Measurements from ENCODE around the gene ATP13A4. TPM values are rescaled to one million over a fixed set of nuclear protein-coding genes. Genes with fewer than 3 reads are reported as not detected.
A peak's percentile ranks its signal among the peaks of the same experiment; 100 is the strongest.

Gene ATP13A4, protein sequence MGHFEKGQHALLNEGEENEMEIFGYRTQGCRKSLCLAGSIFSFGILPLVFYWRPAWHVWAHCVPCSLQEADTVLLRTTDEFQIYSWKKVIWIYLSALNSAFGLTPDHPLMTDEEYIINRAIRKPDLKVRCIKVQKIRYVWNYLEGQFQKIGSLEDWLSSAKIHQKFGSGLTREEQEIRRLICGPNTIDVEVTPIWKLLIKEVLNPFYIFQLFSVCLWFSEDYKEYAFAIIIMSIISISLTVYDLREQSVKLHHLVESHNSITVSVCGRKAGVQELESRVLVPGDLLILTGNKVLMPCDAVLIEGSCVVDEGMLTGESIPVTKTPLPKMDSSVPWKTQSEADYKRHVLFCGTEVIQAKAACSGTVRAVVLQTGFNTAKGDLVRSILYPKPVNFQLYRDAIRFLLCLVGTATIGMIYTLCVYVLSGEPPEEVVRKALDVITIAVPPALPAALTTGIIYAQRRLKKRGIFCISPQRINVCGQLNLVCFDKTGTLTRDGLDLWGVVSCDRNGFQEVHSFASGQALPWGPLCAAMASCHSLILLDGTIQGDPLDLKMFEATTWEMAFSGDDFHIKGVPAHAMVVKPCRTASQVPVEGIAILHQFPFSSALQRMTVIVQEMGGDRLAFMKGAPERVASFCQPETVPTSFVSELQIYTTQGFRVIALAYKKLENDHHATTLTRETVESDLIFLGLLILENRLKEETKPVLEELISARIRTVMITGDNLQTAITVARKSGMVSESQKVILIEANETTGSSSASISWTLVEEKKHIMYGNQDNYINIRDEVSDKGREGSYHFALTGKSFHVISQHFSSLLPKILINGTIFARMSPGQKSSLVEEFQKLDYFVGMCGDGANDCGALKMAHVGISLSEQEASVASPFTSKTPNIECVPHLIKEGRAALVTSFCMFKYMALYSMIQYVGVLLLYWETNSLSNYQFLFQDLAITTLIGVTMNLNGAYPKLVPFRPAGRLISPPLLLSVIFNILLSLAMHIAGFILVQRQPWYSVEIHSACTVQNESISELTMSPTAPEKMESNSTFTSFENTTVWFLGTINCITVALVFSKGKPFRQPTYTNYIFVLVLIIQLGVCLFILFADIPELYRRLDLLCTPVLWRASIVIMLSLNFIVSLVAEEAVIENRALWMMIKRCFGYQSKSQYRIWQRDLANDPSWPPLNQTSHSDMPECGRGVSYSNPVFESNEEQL
- 1 to 10 TPM in 4 of 5 experiments, under 1 TPM in 1; 0.78 to 3.3 (median 1.6) TPM for total RNA-seq
- polyA plus RNA-seq = under 1 TPM in 1 of 2 donors, not detected in 1; 0.12 TPM
- total RNA-seq = 10.9 reads per million, percentile 37 among the genes with 10 or more reads in this experiment

DNA sequence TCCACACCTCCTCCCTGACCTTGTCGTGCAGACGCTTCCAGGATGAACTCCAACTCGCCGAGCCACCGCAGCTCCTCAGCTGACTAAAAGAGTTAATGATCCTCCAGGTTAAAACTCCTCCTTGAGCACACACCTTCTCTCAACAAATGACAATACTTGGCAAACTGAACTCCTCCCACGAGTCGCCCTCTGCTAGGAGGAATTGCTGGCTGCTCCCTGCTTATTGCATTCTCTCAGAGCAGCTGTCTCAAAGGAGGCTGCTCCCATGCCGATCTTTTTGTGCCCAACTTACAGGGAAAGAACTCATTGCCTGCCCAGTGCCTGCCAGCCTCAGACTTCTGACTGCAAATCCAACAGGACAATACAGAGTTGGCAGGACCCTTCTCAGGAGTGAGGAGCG, at the start of gene ATP13A4:
Gene ATP13A4, minus strand, starts transcription at position 85 of the 400 bp plus-strand sequence. CDS start 96 bp downstream, outside the sequence.
- Mint-ChIP-seq H3K9me3 (no peaks in the 10 kb centered on the region), H3K27me3 (peaks cover 0 to 9% (median 0%) of the 10 kb centered on the region in 5 donors), H3K27ac (peak within 1 kb of the TSS in 1 of 9 donors; percentile 33), H3K4me3 (no peak within 1 kb of the TSS), H3K36me3 (peaks cover 0 to 19% (median 0%) of the 10 kb centered on the region in 5 donors), H3K4me1 (no peaks in the 10 kb centered on the region)
- Histone ChIP-seq H3K9me3 (ENCODE audit: control insufficient read depth in 2 of 3, low read length in 3 of 3) (no peaks in the 10 kb centered on the region), H3K4me1 (ENCODE audit: control insufficient read depth in 2 of 2, insufficient read depth in 2 of 2, low read length in 2 of 2) (no peaks in the 10 kb centered on the region), H3K36me3 (ENCODE audit: control insufficient read depth in 2 of 3, insufficient read depth in 3 of 3, low read length in 3 of 3) (no peaks in the 10 kb centered on the region), H3K4me3 (ENCODE audit: low read length) (no peak within 1 kb of the TSS), H3K27me3 (ENCODE audit: control insufficient read depth in 2 of 2, insufficient read depth in 2 of 2, low read length in 2 of 2) (no peaks in the 10 kb centered on the region), H3K27ac (ENCODE audit: low read depth, low read length) (no peak within 1 kb of the TSS)
- POLR2A ChIA-PET = no interaction called here
- no peak for DNase-seq
- ATAC-seq = no peak
- CTCF ChIA-PET = no interaction called here
- intact Hi-C loops (cut with micrococcal nuclease) = no loop called here

DNA sequence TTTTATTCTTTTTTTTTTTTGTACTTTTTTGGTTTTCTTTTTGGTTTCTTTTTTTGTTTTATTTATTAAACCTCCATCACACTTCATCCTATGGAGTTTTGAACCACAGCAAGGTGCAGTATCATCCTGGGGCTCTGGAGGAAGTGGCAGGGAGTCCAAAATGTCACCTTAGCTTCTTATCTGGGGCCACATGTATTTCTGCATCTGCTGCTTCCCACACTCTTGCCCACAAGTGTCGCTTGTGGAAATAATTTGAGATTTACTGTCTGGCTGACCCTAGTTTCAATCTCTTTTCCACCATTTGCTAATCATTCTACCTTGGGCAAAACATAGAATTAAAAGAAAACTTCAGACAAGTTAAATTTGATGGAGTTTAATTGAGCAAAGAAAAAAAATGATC, 44.7 kb upstream of the ATP13A4 start:
- ATAC-seq = no peak
- H3K27ac Mint-ChIP-seq = peak overlapping the region in 2 of 9 donors; percentile 64 to 68
- intact Hi-C loops (cut with micrococcal nuclease) = loop anchor here (10.0 kb wide), 1 partner anchor 685 kb away; the partner anchor contains the start of gene MB21D2 (in 2 of the 2)

DNA sequence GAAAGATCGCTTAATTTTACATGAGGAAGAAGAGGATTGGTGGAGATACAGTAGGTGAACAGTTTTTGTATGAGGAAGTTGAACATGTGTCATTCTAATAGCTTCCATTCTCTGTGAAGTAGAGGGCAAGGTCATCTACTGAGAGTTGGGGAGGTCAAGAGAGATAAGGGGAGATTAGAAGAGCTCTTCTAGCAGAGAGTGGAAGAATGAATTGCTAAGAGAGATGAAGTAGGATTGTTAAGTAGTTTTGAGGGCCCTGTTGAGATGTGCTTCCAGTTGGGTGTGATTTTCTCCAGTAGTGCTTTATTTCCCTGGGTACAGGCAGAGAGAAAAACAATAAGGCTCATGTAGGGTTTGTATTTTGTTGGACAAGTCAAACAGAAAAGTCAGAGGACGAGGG, 43.5 kb upstream of the ATP13A4 start:
- Mint-ChIP-seq H3K27ac (peak overlapping the region in 3 of 9 donors; percentile 16 to 35 (median 29)), H3K27me3 (no peaks in the 10 kb centered on the region), H3K4me3 (peak overlapping the region in 2 of 10 donors; percentile 4 to 6), H3K4me1 (peaks cover 44 to 87% (median 82%) of the 10 kb centered on the region in 7 donors), H3K36me3 (peaks cover 8 to 23% (median 13%) of the 10 kb centered on the region in 5 donors), H3K9me3 (no peaks in the 10 kb centered on the region)
- Histone ChIP-seq H3K36me3 (ENCODE audit: control insufficient read depth in 2 of 3, insufficient read depth in 3 of 3, low read length in 3 of 3) (peaks cover 0 to 2% (median 0%) of the 10 kb centered on the region in 3 experiments), H3K4me1 (ENCODE audit: control insufficient read depth in 2 of 2, insufficient read depth in 2 of 2, low read length in 2 of 2) (peaks cover 9 to 15% of the 10 kb centered on the region in 2 donors), H3K9me3 (ENCODE audit: control insufficient read depth in 2 of 3, low read length in 3 of 3) (no peaks in the 10 kb centered on the region), H3K27me3 (ENCODE audit: control insufficient read depth in 2 of 2, insufficient read depth in 2 of 2, low read length in 2 of 2) (no peaks in the 10 kb centered on the region), H3K4me3 (ENCODE audit: low read length) (no peak overlapping the region), H3K27ac (ENCODE audit: low read depth, low read length) (no peak overlapping the region)
- CTCF ChIA-PET = no interaction called here
- POLR2A ChIA-PET = no interaction called here
- DNase-seq (no peak), ATAC-seq (no peak)
- intact Hi-C loops (cut with micrococcal nuclease) = loop anchor here (10.0 kb wide), 1 partner anchor 683 kb away; the partner anchor contains the start of gene MB21D2 (in 2 of the 2)

More for the DNA sequence above, 44.7 kb upstream of the ATP13A4 start:
- DNase-seq = no peak
- no peak overlapping the region for H3K4me3 ChIP-seq (ENCODE audit: low read length)
- H3K27me3 Mint-ChIP-seq = no peaks in the 10 kb centered on the region
- ChIA-PET CTCF (interaction anchor here (0.7 kb wide), 1 partner anchor 823 kb away, joined by 3 read pairs; no protein-coding TSS in a partner anchor), POLR2A (no interaction called here)
- no peak overlapping the region for H3K27ac ChIP-seq (ENCODE audit: low read depth, low read length)
- H3K36me3 ChIP-seq (ENCODE audit: control insufficient read depth in 2 of 3, insufficient read depth in 3 of 3, low read length in 3 of 3) = no peaks in the 10 kb centered on the region
- peaks cover 8 to 23% (median 10%) of the 10 kb centered on the region in 5 donors for H3K36me3 Mint-ChIP-seq
- no peaks in the 10 kb centered on the region for H3K9me3 Mint-ChIP-seq
- H3K4me3 Mint-ChIP-seq = no peak overlapping the region
- peaks cover 4 to 9% of the 10 kb centered on the region in 2 donors for H3K4me1 ChIP-seq (ENCODE audit: control insufficient read depth in 2 of 2, insufficient read depth in 2 of 2, low read length in 2 of 2)
- H3K27me3 ChIP-seq (ENCODE audit: control insufficient read depth in 2 of 2, insufficient read depth in 2 of 2, low read length in 2 of 2) = no peaks in the 10 kb centered on the region
- H3K9me3 ChIP-seq (ENCODE audit: control insufficient read depth in 2 of 3, low read length in 3 of 3) = no peaks in the 10 kb centered on the region
- peaks cover 37 to 81% (median 78%) of the 10 kb centered on the region in 7 donors for H3K4me1 Mint-ChIP-seq

DNA sequence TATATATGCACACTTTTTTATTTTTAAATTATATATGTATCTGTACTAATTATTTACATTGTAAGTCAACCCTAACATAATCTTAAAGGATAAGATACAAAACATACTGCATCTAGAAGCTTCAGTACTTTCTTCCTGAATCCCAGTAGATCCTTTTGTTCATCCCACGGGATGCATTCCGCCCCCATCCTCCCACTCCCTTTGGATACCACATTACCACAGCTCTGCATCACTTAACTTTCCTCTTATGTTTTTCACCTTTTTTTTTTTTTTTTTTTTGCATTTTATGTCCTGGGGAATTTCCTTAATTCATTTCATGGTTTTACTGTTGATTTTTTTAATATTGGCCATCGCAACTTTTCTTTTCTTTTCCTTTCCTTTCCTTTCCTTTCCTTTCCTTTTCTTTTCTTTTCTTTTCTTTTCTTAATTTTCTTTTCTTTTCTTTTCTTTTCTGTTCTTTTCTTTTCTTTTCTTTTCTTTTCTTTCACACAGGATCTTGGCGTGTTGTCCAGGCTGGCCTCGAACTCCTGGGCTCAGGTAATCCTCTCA, 41.3 kb upstream of the ATP13A4 start:
- H3K27ac Mint-ChIP-seq = peak overlapping the region in 6 of 9 donors; percentile 17 to 84 (median 56)
- CTCF ChIA-PET = no interaction called here

GRCh38 chr3:193594946-193595689, 40.4 kb upstream of the ATP13A4 start:
- no peaks in the 10 kb centered on the region for H3K27me3 ChIP-seq (ENCODE audit: control insufficient read depth in 2 of 2, insufficient read depth in 2 of 2, low read length in 2 of 2)
- no peak for ATAC-seq
- POLR2A ChIA-PET = no interaction called here
- CTCF ChIA-PET = no interaction called here
- Mint-ChIP-seq H3K4me3 (peak overlapping the region; percentile 29 to 98 (median 94)), H3K27me3 (no peaks in the 10 kb centered on the region), H3K27ac (peak overlapping the region in 4 of 9 donors; percentile 38 to 96 (median 74)), H3K4me1 (peaks cover 52 to 87% (median 79%) of the 10 kb centered on the region in 7 donors), H3K9me3 (no peaks in the 10 kb centered on the region), H3K36me3 (peaks cover 8 to 18% (median 13%) of the 10 kb centered on the region in 5 donors)
- H3K36me3 ChIP-seq (ENCODE audit: control insufficient read depth in 2 of 3, insufficient read depth in 3 of 3, low read length in 3 of 3) = peaks cover 0 to 9% (median 0%) of the 10 kb centered on the region in 3 experiments
- H3K9me3 ChIP-seq (ENCODE audit: control insufficient read depth in 2 of 3, low read length in 3 of 3) = no peaks in the 10 kb centered on the region
- no peak overlapping the region for H3K27ac ChIP-seq (ENCODE audit: low read depth, low read length)
- no peak overlapping the region for H3K4me3 ChIP-seq (ENCODE audit: low read length)
- H3K4me1 ChIP-seq (ENCODE audit: control insufficient read depth in 2 of 2, insufficient read depth in 2 of 2, low read length in 2 of 2) = peaks cover 18 to 24% of the 10 kb centered on the region in 2 donors
- intact Hi-C loops (cut with micrococcal nuclease) = loop anchor here (5.0 to 10.0 kb wide), 5 partner anchors 542 to 987 kb away; partner anchors contain the start of genes HES1 (in 2 of the 2), MB21D2 (in 2 of the 2) and ATP13A3 (in 1 of the 2)
- no peak for DNase-seq

More for the DNA sequence above, 41.3 kb upstream of the ATP13A4 start:
- POLR2A ChIA-PET = no interaction called here
- peaks cover 8 to 17% (median 13%) of the 10 kb centered on the region in 5 donors for H3K36me3 Mint-ChIP-seq
- no peaks in the 10 kb centered on the region for H3K27me3 Mint-ChIP-seq
- peak overlapping the region in 5 of 10 donors; percentile 10 to 28 (median 20) for H3K4me3 Mint-ChIP-seq
- no peaks in the 10 kb centered on the region for H3K9me3 Mint-ChIP-seq
- intact Hi-C loops (cut with micrococcal nuclease) = loop anchor here (10.0 kb wide), 1 partner anchor 681 kb away; the partner anchor contains the start of gene MB21D2 (in 2 of the 2)
- ATAC-seq = no peak
- no peak overlapping the region for H3K27ac ChIP-seq (ENCODE audit: low read depth, low read length)
- H3K27me3 ChIP-seq (ENCODE audit: control insufficient read depth in 2 of 2, insufficient read depth in 2 of 2, low read length in 2 of 2) = no peaks in the 10 kb centered on the region
- DNase-seq = no peak
- H3K4me1 Mint-ChIP-seq = peaks cover 57 to 91% (median 87%) of the 10 kb centered on the region in 7 donors
- peaks cover 0 to 9% (median 0%) of the 10 kb centered on the region in 3 experiments for H3K36me3 ChIP-seq (ENCODE audit: control insufficient read depth in 2 of 3, insufficient read depth in 3 of 3, low read length in 3 of 3)
- H3K9me3 ChIP-seq (ENCODE audit: control insufficient read depth in 2 of 3, low read length in 3 of 3) = no peaks in the 10 kb centered on the region
- H3K4me1 ChIP-seq (ENCODE audit: control insufficient read depth in 2 of 2, insufficient read depth in 2 of 2, low read length in 2 of 2) = peaks cover 18 to 24% of the 10 kb centered on the region in 2 donors
- no peak overlapping the region for H3K4me3 ChIP-seq (ENCODE audit: low read length)

All from naive thymus-derived CD4-positive, alpha-beta T cell (primary cell).